Spleen (tissue), 7 donors: ENCODE data around the gene BCL2L2.

Source experiments
- POLR2A ChIP-seq, 3 donors: fragments of 450-650 bp; IDR thresholded peaks; one replicate each; pipeline ENCODE4 v1.5.1; 2017; ENCODE audit warnings: antibody characterized with exemption in 3 of 3, mild to moderate bottlenecking in 1 of 3
- TF ChIP-seq, protein P1 (sequence below), 11 experiments: fragments of 200-600 bp in 7 of 11; fragments of 450-650 bp in 4 of 11; sonication (generic) in 4 of 11; IDR thresholded peaks in 8 of 11; conservative IDR thresholded peaks in 3 of 11; 1 replicate in 7 of 11; 2 replicates in 4 of 11; pipeline versions ENCODE4 v1.4.0 to v1.8.0; 2016 to 2021; ENCODE audit warnings: antibody characterized with exemption in 11 of 11, inconsistent platforms in 4 of 11, mild to moderate bottlenecking in 1 of 11
- donor health status: DM: no; HTN: no; CAD: no; lungs with moderate emphysema.
- donor health status: DM: no; HTN: no; CAD: no.
- donor health status: DM: no; HTN: no; CAD: no.

DNA sequence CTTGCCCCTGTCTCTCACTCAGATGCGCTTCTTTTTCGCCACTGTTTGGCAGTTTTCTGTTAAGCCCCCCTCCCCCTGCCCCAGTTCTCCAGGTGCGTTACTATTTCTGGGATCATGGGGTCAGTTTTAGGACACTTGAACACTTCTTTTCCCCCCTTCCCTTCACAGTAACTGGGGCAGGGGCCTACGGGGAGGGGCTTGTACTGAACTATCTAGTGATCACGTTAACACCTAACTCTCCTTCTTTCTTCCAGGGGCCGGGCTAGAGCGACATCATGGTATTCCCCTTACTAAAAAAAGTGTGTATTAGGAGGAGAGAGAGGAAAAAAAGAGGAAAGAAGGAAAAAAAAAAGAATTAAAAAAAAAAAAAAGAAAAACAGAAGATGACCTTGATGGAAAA is 18.4 kb downstream of the BCL2L2 start:
- TF ChIP-seq POLR2A (IDR thresholded peaks at IDR 0.05) = no peak
- TF ChIP-seq, protein P1, sequence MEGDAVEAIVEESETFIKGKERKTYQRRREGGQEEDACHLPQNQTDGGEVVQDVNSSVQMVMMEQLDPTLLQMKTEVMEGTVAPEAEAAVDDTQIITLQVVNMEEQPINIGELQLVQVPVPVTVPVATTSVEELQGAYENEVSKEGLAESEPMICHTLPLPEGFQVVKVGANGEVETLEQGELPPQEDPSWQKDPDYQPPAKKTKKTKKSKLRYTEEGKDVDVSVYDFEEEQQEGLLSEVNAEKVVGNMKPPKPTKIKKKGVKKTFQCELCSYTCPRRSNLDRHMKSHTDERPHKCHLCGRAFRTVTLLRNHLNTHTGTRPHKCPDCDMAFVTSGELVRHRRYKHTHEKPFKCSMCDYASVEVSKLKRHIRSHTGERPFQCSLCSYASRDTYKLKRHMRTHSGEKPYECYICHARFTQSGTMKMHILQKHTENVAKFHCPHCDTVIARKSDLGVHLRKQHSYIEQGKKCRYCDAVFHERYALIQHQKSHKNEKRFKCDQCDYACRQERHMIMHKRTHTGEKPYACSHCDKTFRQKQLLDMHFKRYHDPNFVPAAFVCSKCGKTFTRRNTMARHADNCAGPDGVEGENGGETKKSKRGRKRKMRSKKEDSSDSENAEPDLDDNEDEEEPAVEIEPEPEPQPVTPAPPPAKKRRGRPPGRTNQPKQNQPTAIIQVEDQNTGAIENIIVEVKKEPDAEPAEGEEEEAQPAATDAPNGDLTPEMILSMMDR (IDR thresholded peaks at IDR 0.05 in 8 of 11, conservative IDR thresholded peaks at IDR 0.05 in 3 of 11) = no peak
